GM23338 (cell line): Measurements from ENCODE around the gene UBE2Z. TPM values are rescaled to one million over a fixed set of nuclear protein-coding genes. Genes with fewer than 3 reads are reported as not detected.

Experiments used
- ATAC-seq: fragments of 200-7000 bp; cut with Tn5 transposase; 3 replicates; pipeline ENCODE4 v1.9.1; 2020
- DNase-seq: peaks from one replicate; pipeline ENCODE4 v3.0.0-alpha.2; 2015; ENCODE audit warnings: low spot score
- H2AFZ ChIP-seq: fragments of 200-600 bp; sonication (generic); 2 replicates; pipeline ENCODE4 v1.8.0; 2016; ENCODE audit warnings: antibody characterized with exemption, mild to moderate bottlenecking, moderate library complexity
- H3F3A ChIP-seq: fragments of 200-600 bp; sonication (generic); replicated peaks from 2 replicates; pipeline ENCODE4 v1.8.0; 2017; ENCODE audit warnings: antibody characterized with exemption, mixed run types, low read depth
- H3K27ac ChIP-seq: fragments of 200-600 bp; sonication (generic); 2 replicates; pipeline ENCODE4 v1.6.1; 2016; ENCODE audit warnings: low read depth
- H3K27me3 ChIP-seq: fragments of 200-600 bp; sonication (generic); 2 replicates; pipeline ENCODE4 v1.8.0; 2016; ENCODE audit warnings: mild to moderate bottlenecking, mixed run types, moderate library complexity; ENCODE audit not compliant: insufficient read depth
- H3K36me3 ChIP-seq: fragments of 200-600 bp; sonication (generic); 2 replicates; pipeline ENCODE4 v1.8.0; 2016; ENCODE audit warnings: mild to moderate bottlenecking; ENCODE audit not compliant: insufficient read depth
- H3K4me1 ChIP-seq: fragments of 200-600 bp; sonication (generic); 2 replicates; pipeline ENCODE4 v1.8.0; 2016; ENCODE audit warnings: mild to moderate bottlenecking, moderate library complexity; ENCODE audit not compliant: insufficient read depth
- H3K4me2 ChIP-seq: fragments of 200-600 bp; sonication (generic); 2 replicates; pipeline ENCODE4 v1.7.1; 2017; ENCODE audit warnings: mixed run types
- H3K4me3 ChIP-seq: fragments of 200-600 bp; sonication (generic); 2 replicates; pipeline ENCODE4 v1.6.1; 2016; ENCODE audit warnings: mixed run types
- H3K79me2 ChIP-seq: fragments of 200-600 bp; sonication (generic); replicated peaks from 2 replicates; pipeline ENCODE4 v1.8.0; 2017; ENCODE audit warnings: mild to moderate bottlenecking; ENCODE audit not compliant: insufficient read depth
- H3K9me2 ChIP-seq: fragments of 200-600 bp; sonication (generic); 2 replicates; pipeline ENCODE4 v1.8.0; 2017; ENCODE audit not compliant: insufficient read depth
- H4K20me1 ChIP-seq: fragments of 200-600 bp; sonication (generic); replicated peaks from 2 replicates; pipeline ENCODE4 v1.8.0; 2017; ENCODE audit warnings: mild to moderate bottlenecking; ENCODE audit not compliant: insufficient read depth
- H3K27ac Mint-ChIP-seq: 2 replicates; pipeline ENCODE4 v1.8.0; 2020; ENCODE audit warnings: inconsistent platforms, mild to moderate bottlenecking, moderate library complexity, mixed read lengths
- H3K27me3 Mint-ChIP-seq: 3 replicates; pipeline ENCODE4 v1.8.0; 2022; ENCODE audit warnings: low read depth, mild to moderate bottlenecking, moderate library complexity, mixed read lengths, inconsistent platforms; ENCODE audit not compliant: insufficient read depth, poor library complexity
- H3K36me3 Mint-ChIP-seq: 3 replicates; pipeline ENCODE4 v1.8.0; 2021; ENCODE audit warnings: low read depth, mild to moderate bottlenecking, inconsistent platforms, moderate library complexity, mixed read lengths
- H3K4me1 Mint-ChIP-seq: 3 replicates; pipeline ENCODE4 v1.8.0; 2020; ENCODE audit warnings: mild to moderate bottlenecking, inconsistent platforms, mixed read lengths
- H3K4me3 Mint-ChIP-seq: 3 replicates; pipeline ENCODE4 v1.8.0; 2021; ENCODE audit warnings: moderate library complexity, mild to moderate bottlenecking, inconsistent platforms, mixed read lengths
- H3K9me3 Mint-ChIP-seq: 3 replicates; pipeline ENCODE4 v1.8.0; 2020; ENCODE audit warnings: moderate library complexity, mild to moderate bottlenecking, inconsistent platforms, mixed read lengths
- CREB1 ChIP-seq: fragments of 250-450 bp; sonication (Bioruptor Pico); IDR thresholded peaks from 2 replicates; pipeline ENCODE4 v1.5.0; 2020; ENCODE audit warnings: low read depth, mild to moderate bottlenecking, moderate library complexity
- EZH2 ChIP-seq: fragments of 200-600 bp; sonication (generic); IDR thresholded peaks from one replicate; pipeline ENCODE4 v1.8.0; 2017; ENCODE audit warnings: antibody characterized with exemption, mild to moderate bottlenecking, low read depth; ENCODE audit not compliant: unreplicated experiment
- EZH2phosphoT487 ChIP-seq: fragments of 200-600 bp; sonication (generic); IDR thresholded peaks from one replicate; pipeline ENCODE4 v1.8.1; 2018; ENCODE audit warnings: antibody characterized with exemption; ENCODE audit not compliant: unreplicated experiment
- JUNB ChIP-seq: IDR thresholded peaks from one replicate; pipeline ENCODE4 v1.6.1; 2016; ENCODE audit warnings: antibody characterized with exemption; ENCODE audit not compliant: unreplicated experiment
- NANOG ChIP-seq: IDR thresholded peaks from 2 replicates; pipeline ENCODE4 v1.6.1; 2016; ENCODE audit warnings: antibody characterized with exemption, borderline replicate concordance
- POLR2AphosphoS5 ChIP-seq: IDR thresholded peaks from 2 replicates; pipeline ENCODE4 v1.6.1; 2016; ENCODE audit warnings: antibody characterized with exemption, low read depth
- REST ChIP-seq: IDR thresholded peaks from one replicate; pipeline ENCODE4 v1.6.1; 2018; ENCODE audit warnings: antibody characterized with exemption; ENCODE audit not compliant: unreplicated experiment
- STAT1 ChIP-seq: IDR thresholded peaks from one replicate; pipeline ENCODE4 v1.6.1; 2016; ENCODE audit warnings: antibody characterized with exemption; ENCODE audit not compliant: unreplicated experiment
- ZNF114 ChIP-seq: fragments of 250-450 bp; sonication (Bioruptor Pico); IDR thresholded peaks from 2 replicates; pipeline ENCODE4 v1.5.0; 2020; ENCODE audit warnings: mild to moderate bottlenecking, moderate library complexity
- ZNF331 ChIP-seq: fragments of 250-450 bp; sonication (Bioruptor Pico); IDR thresholded peaks from 2 replicates; pipeline ENCODE4 v1.5.0; 2020; ENCODE audit warnings: low read depth, mild to moderate bottlenecking, moderate library complexity
- ZNF462 ChIP-seq: fragments of 250-450 bp; sonication (Bioruptor Pico); IDR thresholded peaks from 2 replicates; pipeline ENCODE4 v1.5.0; 2020; ENCODE audit warnings: mild to moderate bottlenecking, moderate library complexity
- polyA plus RNA-seq: library from polyadenylated mRNA; unstranded; fragments of >200 nt; fragmentation: Nextera tagmentation; extraction: Ambion mirVana; gene quantifications from 2 replicates; pipeline ENCODE4 v1.2.1, GENCODE V29; 2016
- total RNA-seq: library from RNA; depleted of rRNA; stranded (reverse); fragments of >200 nt; shearing (Covaris generic); gene quantifications from 2 replicates; pipeline ENCODE4 v1.2.3, GENCODE V29; 2014
- TF ChIP-seq, protein P1 (sequence below), 2 experiments: fragments of 200-600 bp in 1 of 2; sonication (generic) in 1 of 2; conservative IDR thresholded peaks; 2 replicates each; pipeline versions ENCODE4 v1.5.1 to v1.6.1; 2016 to 2017; ENCODE audit warnings: antibody characterized with exemption in 2 of 2, low read depth in 2 of 2, mild to moderate bottlenecking in 2 of 2, moderate library complexity in 1 of 2
- TF ChIP-seq, protein P2 (sequence below): IDR thresholded peaks from 2 replicates; pipeline ENCODE4 v1.6.1; 2016; ENCODE audit warnings: antibody characterized with exemption

UBE2Z gene
- total and polyA plus RNA-seq, 2 experiments from 2014 or later: 34.1 to 78.5 TPM

GRCh38 chr17:48868916-48869500 is 39.2 kb upstream of the UBE2Z start:
- Mint-ChIP-seq H3K4me3 (no peak overlapping the region), H3K27ac (no peak overlapping the region), H3K9me3 (no peaks in the 10 kb centered on the region), H3K27me3 (no peaks in the 10 kb centered on the region), H3K36me3 (no peaks in the 10 kb centered on the region), H3K4me1 (peaks cover 8% of the 10 kb centered on the region)
- H3K9me2 ChIP-seq: no peaks in the 10 kb centered on the region
- DNase-seq (no peak), ATAC-seq (no peak)
- no peak overlapping the region for H3K4me3 ChIP-seq
- no peak overlapping the region for H3K27ac ChIP-seq
- no peaks in the 10 kb centered on the region for H3K4me1 ChIP-seq
- no peak overlapping the region for H3K4me2 ChIP-seq
- H3K79me2 ChIP-seq: no peaks in the 10 kb centered on the region
- no peak for TF ChIP-seq POLR2AphosphoS5
- no peak for TF ChIP-seq CREB1 (CRISPR knock-in tag)
- TF ChIP-seq, protein P1, sequence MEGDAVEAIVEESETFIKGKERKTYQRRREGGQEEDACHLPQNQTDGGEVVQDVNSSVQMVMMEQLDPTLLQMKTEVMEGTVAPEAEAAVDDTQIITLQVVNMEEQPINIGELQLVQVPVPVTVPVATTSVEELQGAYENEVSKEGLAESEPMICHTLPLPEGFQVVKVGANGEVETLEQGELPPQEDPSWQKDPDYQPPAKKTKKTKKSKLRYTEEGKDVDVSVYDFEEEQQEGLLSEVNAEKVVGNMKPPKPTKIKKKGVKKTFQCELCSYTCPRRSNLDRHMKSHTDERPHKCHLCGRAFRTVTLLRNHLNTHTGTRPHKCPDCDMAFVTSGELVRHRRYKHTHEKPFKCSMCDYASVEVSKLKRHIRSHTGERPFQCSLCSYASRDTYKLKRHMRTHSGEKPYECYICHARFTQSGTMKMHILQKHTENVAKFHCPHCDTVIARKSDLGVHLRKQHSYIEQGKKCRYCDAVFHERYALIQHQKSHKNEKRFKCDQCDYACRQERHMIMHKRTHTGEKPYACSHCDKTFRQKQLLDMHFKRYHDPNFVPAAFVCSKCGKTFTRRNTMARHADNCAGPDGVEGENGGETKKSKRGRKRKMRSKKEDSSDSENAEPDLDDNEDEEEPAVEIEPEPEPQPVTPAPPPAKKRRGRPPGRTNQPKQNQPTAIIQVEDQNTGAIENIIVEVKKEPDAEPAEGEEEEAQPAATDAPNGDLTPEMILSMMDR (conservative IDR thresholded peaks at IDR 0.05; ENCODE audit: low read depth in 2 of 2): no peak
- TF ChIP-seq NANOG: no peak
- no peak for TF ChIP-seq ZNF114 (CRISPR knock-in tag)
- no peak for TF ChIP-seq JUNB
- TF ChIP-seq, protein P2, sequence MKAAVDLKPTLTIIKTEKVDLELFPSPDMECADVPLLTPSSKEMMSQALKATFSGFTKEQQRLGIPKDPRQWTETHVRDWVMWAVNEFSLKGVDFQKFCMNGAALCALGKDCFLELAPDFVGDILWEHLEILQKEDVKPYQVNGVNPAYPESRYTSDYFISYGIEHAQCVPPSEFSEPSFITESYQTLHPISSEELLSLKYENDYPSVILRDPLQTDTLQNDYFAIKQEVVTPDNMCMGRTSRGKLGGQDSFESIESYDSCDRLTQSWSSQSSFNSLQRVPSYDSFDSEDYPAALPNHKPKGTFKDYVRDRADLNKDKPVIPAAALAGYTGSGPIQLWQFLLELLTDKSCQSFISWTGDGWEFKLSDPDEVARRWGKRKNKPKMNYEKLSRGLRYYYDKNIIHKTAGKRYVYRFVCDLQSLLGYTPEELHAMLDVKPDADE: no peak
- TF ChIP-seq STAT1: no peak
- TF ChIP-seq REST: no peak
- TF ChIP-seq ZNF462: no peak
- no peak for TF ChIP-seq ZNF331 (CRISPR knock-in tag)
- no peak for TF ChIP-seq EZH2
- no peak for TF ChIP-seq EZH2phosphoT487
- no peaks in the 10 kb centered on the region for H4K20me1 ChIP-seq
- no peaks in the 10 kb centered on the region for H3F3A ChIP-seq
- H3K27me3 ChIP-seq: no peaks in the 10 kb centered on the region
- no peaks in the 10 kb centered on the region for H3K36me3 ChIP-seq
- H2AFZ ChIP-seq: no peak overlapping the region
